ENCODE results near the gene LTBR.
A peak's percentile ranks its signal among the peaks of the same experiment; 100 is the strongest.

Gene LTBR

GRCh38 chr12:6362403-6362802 is 21.6 kb upstream of the LTBR start:
- H3K4me3 ChIP-seq (ENCODE audit: control insufficient read depth, low read depth, low read length), result no peak overlapping the region
- DNase-seq (ENCODE audit: low read depth), result no peak
- TF ChIP-seq, protein P1, sequence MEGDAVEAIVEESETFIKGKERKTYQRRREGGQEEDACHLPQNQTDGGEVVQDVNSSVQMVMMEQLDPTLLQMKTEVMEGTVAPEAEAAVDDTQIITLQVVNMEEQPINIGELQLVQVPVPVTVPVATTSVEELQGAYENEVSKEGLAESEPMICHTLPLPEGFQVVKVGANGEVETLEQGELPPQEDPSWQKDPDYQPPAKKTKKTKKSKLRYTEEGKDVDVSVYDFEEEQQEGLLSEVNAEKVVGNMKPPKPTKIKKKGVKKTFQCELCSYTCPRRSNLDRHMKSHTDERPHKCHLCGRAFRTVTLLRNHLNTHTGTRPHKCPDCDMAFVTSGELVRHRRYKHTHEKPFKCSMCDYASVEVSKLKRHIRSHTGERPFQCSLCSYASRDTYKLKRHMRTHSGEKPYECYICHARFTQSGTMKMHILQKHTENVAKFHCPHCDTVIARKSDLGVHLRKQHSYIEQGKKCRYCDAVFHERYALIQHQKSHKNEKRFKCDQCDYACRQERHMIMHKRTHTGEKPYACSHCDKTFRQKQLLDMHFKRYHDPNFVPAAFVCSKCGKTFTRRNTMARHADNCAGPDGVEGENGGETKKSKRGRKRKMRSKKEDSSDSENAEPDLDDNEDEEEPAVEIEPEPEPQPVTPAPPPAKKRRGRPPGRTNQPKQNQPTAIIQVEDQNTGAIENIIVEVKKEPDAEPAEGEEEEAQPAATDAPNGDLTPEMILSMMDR (conservative IDR thresholded peaks at IDR 0.05; ENCODE audit: control insufficient read depth, insufficient read depth, low read depth, low read length), result no peak

- no peak for DNase-seq (ENCODE audit: low read depth)
- TF ChIP-seq, protein P1 (conservative IDR thresholded peaks at IDR 0.05; ENCODE audit: control insufficient read depth, insufficient read depth, low read depth, low read length), result no peak
- no peak overlapping the region for H3K4me3 ChIP-seq (ENCODE audit: control insufficient read depth, low read depth, low read length)
Observed at GRCh38 chr12:6363010-6363329, 21.0 kb upstream of the LTBR start.

- TF ChIP-seq, protein P1 (conservative IDR thresholded peaks at IDR 0.05; ENCODE audit: control insufficient read depth, insufficient read depth, low read depth, low read length), result no peak
- DNase-seq (ENCODE audit: low read depth), result peak; percentile 51
- peak overlapping the region; percentile 59 for H3K4me3 ChIP-seq (ENCODE audit: control insufficient read depth, low read depth, low read length)
Observed at GRCh38 chr12:6363330-6364043, 20.5 kb upstream of the LTBR start.

DNA sequence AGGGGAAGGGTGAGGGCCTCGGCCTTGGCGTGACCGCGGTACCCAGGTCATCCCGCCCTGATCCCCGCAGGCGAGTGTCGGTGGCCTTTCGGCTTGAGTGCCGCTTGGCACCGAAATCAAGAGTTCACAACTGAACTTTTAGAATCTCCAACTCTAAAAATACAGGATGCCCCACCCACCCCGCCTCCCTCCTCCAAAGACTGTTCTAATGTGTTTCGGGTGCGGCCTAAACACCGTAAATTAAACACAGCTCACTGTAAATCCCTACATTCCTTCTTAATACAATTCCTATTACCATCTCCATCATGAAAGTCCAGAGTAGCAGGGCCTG is 20.0 kb upstream of the LTBR start:
- TF ChIP-seq, protein P1 (conservative IDR thresholded peaks at IDR 0.05; ENCODE audit: control insufficient read depth, insufficient read depth, low read depth, low read length), result no peak
- H3K4me3 ChIP-seq (ENCODE audit: control insufficient read depth, low read depth, low read length), result peak overlapping the region; percentile 59
- DNase-seq (ENCODE audit: low read depth), result no peak

DNA sequence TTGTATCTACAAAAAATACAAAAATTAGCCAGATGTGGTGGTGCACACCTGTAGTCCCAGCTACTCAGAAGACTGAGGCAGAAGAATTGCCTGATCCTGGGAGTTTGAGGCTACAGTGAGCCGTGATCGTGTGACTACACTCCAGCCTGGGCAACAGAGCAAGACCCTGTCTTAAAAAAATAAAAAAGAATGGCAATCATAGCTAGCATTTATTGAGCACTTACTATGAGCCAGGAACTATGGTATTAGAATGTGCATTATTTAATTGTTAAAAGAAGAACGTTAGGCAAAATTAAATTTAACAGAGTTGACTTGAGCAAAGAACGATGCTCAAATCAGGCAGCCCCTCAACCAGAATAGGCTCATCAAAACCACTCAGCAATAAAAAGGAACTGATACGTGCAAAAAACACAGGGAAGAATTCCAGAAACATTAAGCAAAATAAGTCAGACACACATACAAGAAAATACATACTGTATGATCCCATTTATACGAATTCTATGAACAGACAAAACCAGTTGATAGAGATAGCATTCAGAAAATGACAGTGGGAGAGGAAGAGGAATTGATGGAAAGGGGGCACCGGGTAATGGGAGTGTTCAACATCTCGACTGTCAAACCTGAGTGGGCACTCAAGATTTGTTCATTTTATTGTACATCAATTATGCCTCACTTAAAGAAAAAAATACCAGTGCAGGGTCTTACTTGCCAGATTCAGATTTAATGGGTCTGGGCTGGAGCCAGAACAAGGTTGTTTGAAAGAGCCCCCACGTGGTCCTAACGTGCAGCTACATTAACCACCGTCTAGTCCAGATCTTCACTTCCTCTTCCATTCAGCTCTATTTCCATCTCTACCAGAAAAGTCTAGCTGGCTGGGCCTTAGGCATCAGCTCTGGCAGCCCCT is 16.6 kb upstream of the LTBR start:
- DNase-seq (ENCODE audit: low read depth), result peak; percentile 51
- H3K4me3 ChIP-seq (ENCODE audit: control insufficient read depth, low read depth, low read length), result no peak overlapping the region
- TF ChIP-seq, protein P1 (conservative IDR thresholded peaks at IDR 0.05; ENCODE audit: control insufficient read depth, insufficient read depth, low read depth, low read length), result peak; percentile 29

DNA sequence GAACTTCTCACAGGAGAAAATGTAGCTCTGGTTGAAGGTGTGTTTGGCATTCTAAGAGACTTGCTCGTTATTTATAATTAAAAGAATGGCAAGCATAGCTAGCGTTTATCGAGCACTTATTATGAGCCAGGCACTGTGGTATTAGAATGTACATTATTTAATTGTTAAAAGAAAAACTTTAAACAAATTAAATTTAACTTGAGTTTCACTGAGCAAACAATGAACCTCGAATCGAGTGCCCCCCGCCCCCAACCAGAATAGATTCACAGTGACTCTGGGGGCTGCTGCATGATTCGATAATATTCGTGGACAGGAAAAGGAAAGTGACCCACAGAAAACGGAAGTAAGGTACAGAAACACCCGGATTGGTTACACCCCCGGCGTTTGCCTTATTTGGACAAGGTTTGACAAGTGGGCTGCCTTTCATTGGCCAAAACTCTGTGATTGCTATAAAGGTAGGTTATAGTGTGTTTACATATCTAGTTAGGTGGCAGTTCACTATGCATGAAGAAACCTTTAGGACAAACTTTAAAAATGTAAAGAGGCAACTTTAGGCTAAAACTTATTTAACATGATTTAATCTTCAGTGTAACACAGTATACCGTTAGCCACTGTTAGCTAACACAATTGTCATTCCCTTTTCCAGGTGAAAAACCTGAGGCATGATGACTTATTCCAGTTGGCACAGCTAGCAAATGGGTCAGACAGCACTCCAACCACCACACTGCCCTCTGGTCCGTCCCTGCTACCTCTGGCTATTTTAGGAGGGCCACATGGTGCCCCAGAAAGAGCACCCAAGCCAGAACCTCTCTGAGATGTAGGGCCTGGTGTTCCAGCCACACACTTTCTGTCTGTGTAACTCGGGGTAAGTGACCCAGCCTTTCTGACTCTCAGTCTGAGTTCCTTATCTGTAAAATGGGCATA is 15.7 kb upstream of the LTBR start:
- no peak overlapping the region for H3K4me3 ChIP-seq (ENCODE audit: control insufficient read depth, low read depth, low read length)
- DNase-seq (ENCODE audit: low read depth), result no peak
- TF ChIP-seq, protein P1 (conservative IDR thresholded peaks at IDR 0.05; ENCODE audit: control insufficient read depth, insufficient read depth, low read depth, low read length), result no peak

Measured in fibroblast of mammary gland (primary cell).